Cardiac muscle cell (in vitro differentiated cells and primary cell): Measurements from ENCODE around the gene LPCAT2. TPM values are rescaled to one million over a fixed set of nuclear protein-coding genes. Genes with fewer than 3 reads are reported as not detected.
A peak's percentile ranks its signal among the peaks of the same experiment; 100 is the strongest.

Experiments
- DNase-seq, 2 donors: peaks; one replicate each; pipeline versions ENCODE4 v3.0.0 to v3.0.0-alpha.2; 2010 to 2017; ENCODE audit warnings: low read depth in 1 of 2, low spot score in 1 of 2
- H3K27ac ChIP-seq: fragments of 200-600 bp; sonication (generic); 2 replicates; pipeline ENCODE4 v1.5.1; 2016
- H3K27me3 ChIP-seq: fragments of 200-600 bp; sonication (generic); 2 replicates; pipeline ENCODE4 v1.6.0; 2016; ENCODE audit warnings: control low read depth
- H3K36me3 ChIP-seq: fragments of 200-600 bp; sonication (generic); 2 replicates; pipeline ENCODE4 v1.5.1; 2016; ENCODE audit warnings: control low read depth
- H3K4me1 ChIP-seq: fragments of 200-600 bp; sonication (generic); 2 replicates; pipeline ENCODE4 v1.8.1; 2017; ENCODE audit warnings: low read depth, mild to moderate bottlenecking, mixed run types
- H3K4me3 ChIP-seq: fragments of 200-600 bp; sonication (generic); 2 replicates; pipeline ENCODE4 v1.5.1; 2016; ENCODE audit warnings: mild to moderate bottlenecking
- H3K9me3 ChIP-seq: fragments of 200-600 bp; sonication (generic); 2 replicates; pipeline ENCODE4 v1.5.1; 2017; ENCODE audit warnings: low read depth, mild to moderate bottlenecking, control low read depth
- polyA plus RNA-seq: library from polyadenylated mRNA; unstranded; fragments of >200 nt; fragmentation: Nextera tagmentation; extraction: Ambion mirVana; gene quantifications from 2 replicates; pipeline ENCODE4 v1.2.1, GENCODE V29; 2016
- total RNA-seq: library from RNA; depleted of rRNA; stranded (reverse); fragments of >200 nt; gene quantifications from 2 replicates; pipeline ENCODE4 v1.2.3, GENCODE V29; 2016
- TF ChIP-seq, protein P1 (sequence below): IDR thresholded peaks from 2 replicates; pipeline ENCODE4 v1.5.1; 2012; ENCODE audit warnings: low read depth, mild to moderate bottlenecking, low read length

Gene LPCAT2
- total and polyA plus RNA-seq, 2 experiments from 2014 or later: 4.0 to 6.2 TPM

- no peaks in the 10 kb centered on the region for H3K27me3 ChIP-seq
- no peaks in the 10 kb centered on the region for H3K4me1 ChIP-seq
- no peak overlapping the region for H3K4me3 ChIP-seq
- TF ChIP-seq, protein P1, sequence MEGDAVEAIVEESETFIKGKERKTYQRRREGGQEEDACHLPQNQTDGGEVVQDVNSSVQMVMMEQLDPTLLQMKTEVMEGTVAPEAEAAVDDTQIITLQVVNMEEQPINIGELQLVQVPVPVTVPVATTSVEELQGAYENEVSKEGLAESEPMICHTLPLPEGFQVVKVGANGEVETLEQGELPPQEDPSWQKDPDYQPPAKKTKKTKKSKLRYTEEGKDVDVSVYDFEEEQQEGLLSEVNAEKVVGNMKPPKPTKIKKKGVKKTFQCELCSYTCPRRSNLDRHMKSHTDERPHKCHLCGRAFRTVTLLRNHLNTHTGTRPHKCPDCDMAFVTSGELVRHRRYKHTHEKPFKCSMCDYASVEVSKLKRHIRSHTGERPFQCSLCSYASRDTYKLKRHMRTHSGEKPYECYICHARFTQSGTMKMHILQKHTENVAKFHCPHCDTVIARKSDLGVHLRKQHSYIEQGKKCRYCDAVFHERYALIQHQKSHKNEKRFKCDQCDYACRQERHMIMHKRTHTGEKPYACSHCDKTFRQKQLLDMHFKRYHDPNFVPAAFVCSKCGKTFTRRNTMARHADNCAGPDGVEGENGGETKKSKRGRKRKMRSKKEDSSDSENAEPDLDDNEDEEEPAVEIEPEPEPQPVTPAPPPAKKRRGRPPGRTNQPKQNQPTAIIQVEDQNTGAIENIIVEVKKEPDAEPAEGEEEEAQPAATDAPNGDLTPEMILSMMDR: no peak
- H3K27ac ChIP-seq: no peak overlapping the region
- no peaks in the 10 kb centered on the region for H3K9me3 ChIP-seq
- peak in 1 of 2 donors; percentile 95 for DNase-seq
- H3K36me3 ChIP-seq: no peaks in the 10 kb centered on the region
Measured at GRCh38 chr16:55487048-55487803, 21.6 kb upstream of the LPCAT2 start.

- TF ChIP-seq, protein P1: no peak
Measured at GRCh38 chr16:55488306-55488705, 20.6 kb upstream of the LPCAT2 start.

DNA sequence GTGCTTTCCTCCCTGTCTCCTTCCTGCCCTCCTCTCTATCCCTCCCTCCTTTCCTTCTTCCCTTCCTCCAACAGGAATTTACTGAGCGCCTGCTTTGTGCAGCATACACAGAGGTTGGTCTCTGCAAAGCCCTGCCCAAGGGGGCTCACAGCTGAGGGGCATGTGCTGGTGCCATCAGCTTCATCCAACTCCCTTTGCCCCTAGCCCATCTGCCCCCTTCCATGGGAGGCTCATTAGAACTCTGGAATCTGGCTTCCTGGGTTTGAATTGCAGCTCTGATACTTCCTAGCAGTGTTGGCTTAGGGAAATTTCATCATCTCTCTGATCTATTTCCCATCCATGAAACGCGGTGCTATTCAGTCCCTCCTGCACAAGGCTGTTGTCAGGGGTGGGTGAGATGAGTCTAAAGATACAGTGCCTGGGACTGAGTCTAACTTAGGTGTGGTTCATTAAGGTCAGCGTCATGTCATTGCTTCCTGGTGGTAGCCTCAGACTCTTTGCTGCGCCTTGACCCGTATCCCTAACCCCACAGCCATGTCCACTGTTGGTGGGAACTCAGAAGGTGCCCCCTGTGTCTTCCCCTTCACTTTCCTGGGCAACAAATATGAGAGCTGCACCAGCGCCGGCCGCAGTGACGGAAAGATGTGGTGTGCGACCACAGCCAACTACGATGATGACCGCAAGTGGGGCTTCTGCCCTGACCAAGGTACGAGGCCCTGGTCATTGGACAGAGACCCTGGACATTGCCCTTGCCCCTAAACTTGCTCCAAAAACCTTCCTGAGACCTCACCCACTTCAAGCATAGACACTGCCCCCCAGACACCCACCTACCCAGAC lies 19.5 kb upstream of the LPCAT2 start:
- no peaks in the 10 kb centered on the region for H3K9me3 ChIP-seq
- H3K4me3 ChIP-seq: no peak overlapping the region
- TF ChIP-seq, protein P1: no peak
- no peaks in the 10 kb centered on the region for H3K27me3 ChIP-seq
- no peaks in the 10 kb centered on the region for H3K4me1 ChIP-seq
- H3K27ac ChIP-seq: no peak overlapping the region
- no peak for DNase-seq
- no peaks in the 10 kb centered on the region for H3K36me3 ChIP-seq

More at GRCh38 chr16:55488306-55488705, 20.6 kb upstream of the LPCAT2 start:
- Histone ChIP-seq H3K9me3 (no peaks in the 10 kb centered on the region), H3K27ac (no peak overlapping the region), H3K27me3 (no peaks in the 10 kb centered on the region), H3K4me3 (no peak overlapping the region), H3K4me1 (no peaks in the 10 kb centered on the region), H3K36me3 (no peaks in the 10 kb centered on the region)
- no peak for DNase-seq

DNA sequence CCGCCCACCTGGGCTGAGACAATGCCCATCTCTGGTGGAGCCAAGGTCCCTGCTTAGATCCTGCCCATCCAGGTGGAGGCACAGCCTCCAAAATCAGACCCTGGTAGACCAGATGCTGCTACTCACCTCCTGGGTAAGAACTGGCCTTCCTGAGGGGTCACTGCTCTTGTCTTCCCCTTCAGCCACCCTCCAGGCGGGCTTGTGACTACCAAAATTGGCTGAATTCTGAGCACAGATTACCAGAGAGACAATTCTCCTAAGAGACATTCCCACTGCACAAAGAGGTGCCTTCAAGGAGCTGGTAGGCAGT lies 19.0 kb upstream of the LPCAT2 start:
- Histone ChIP-seq H3K4me3 (no peak overlapping the region), H3K4me1 (no peaks in the 10 kb centered on the region), H3K27ac (no peak overlapping the region), H3K9me3 (no peaks in the 10 kb centered on the region), H3K36me3 (no peaks in the 10 kb centered on the region), H3K27me3 (no peaks in the 10 kb centered on the region)
- TF ChIP-seq, protein P1: no peak
- DNase-seq: no peak

- no peak for DNase-seq
- Histone ChIP-seq H3K27me3 (no peaks in the 10 kb centered on the region), H3K4me3 (no peak overlapping the region), H3K27ac (no peak overlapping the region), H3K36me3 (no peaks in the 10 kb centered on the region), H3K4me1 (no peaks in the 10 kb centered on the region), H3K9me3 (no peaks in the 10 kb centered on the region)
- TF ChIP-seq, protein P1: no peak
Measured at GRCh38 chr16:55490301-55490700, 18.6 kb upstream of the LPCAT2 start.
